NK-92 treated with Interleukin-12 subunit alpha and Interleukin-12 subunit beta, amount 100 ng/mL, for 24 hours (cell line): ENCODE results near the gene RAB11FIP4.

ENCODE experiments used
- DNase-seq: peaks from one replicate; lab custom pipeline; 2025; lab: John Stamatoyannopoulos, UW

The RAB11FIP4 gene

GRCh38 chr17:31570231-31570630 lies 178.8 kb downstream of the RAB11FIP4 start:
- no peak for DNase-seq

- no peak for DNase-seq
Measured at GRCh38 chr17:31570951-31571892, 179.7 kb downstream of the RAB11FIP4 start.

- no peak for DNase-seq
Measured at GRCh38 chr17:31572341-31572740, 180.9 kb downstream of the RAB11FIP4 start.

GRCh38 chr17:31573047-31573446 lies 181.6 kb downstream of the RAB11FIP4 start:
- DNase-seq = no peak

- DNase-seq = no peak
Measured at GRCh38 chr17:31573861-31574260, 182.4 kb downstream of the RAB11FIP4 start.

- DNase-seq = no peak
Measured at GRCh38 chr17:31574458-31574857, 183.0 kb downstream of the RAB11FIP4 start.

- DNase-seq = no peak
Measured at GRCh38 chr17:31575043-31575442, 183.6 kb downstream of the RAB11FIP4 start.

GRCh38 chr17:31579265-31579664 lies 187.8 kb downstream of the RAB11FIP4 start:
- DNase-seq = no peak

- DNase-seq = no peak
Measured at GRCh38 chr17:31580316-31580705, 188.8 kb downstream of the RAB11FIP4 start.

GRCh38 chr17:31580706-31581490 lies 189.4 kb downstream of the RAB11FIP4 start:
- no peak for DNase-seq

- no peak for DNase-seq
Measured at GRCh38 chr17:31581491-31581890, 190.0 kb downstream of the RAB11FIP4 start.

GRCh38 chr17:31582151-31582907 lies 190.9 kb downstream of the RAB11FIP4 start:
- DNase-seq = no peak

GRCh38 chr17:31583772-31584356 lies 192.4 kb downstream of the RAB11FIP4 start:
- no peak for DNase-seq

GRCh38 chr17:31584438-31585279 lies 193.2 kb downstream of the RAB11FIP4 start:
- DNase-seq = no peak

GRCh38 chr17:31585280-31585630 lies 193.8 kb downstream of the RAB11FIP4 start:
- DNase-seq = no peak

- no peak for DNase-seq
Measured at GRCh38 chr17:31586946-31587345, 195.5 kb downstream of the RAB11FIP4 start.

- DNase-seq = no peak
Measured at GRCh38 chr17:31587462-31587861, 196.0 kb downstream of the RAB11FIP4 start.
